DND-41 (cell line): ENCODE results near the gene MEP1A.
"Not testable (repeated sequence)": the region's sequence is repeated elsewhere in the genome, so short reads cannot be mapped to it uniquely, and the experiment has no call there.

Source experiments
- CTCF ChIP-seq: IDR thresholded peaks from 2 replicates; pipeline ENCODE4 v1.5.1; 2012; ENCODE audit warnings: borderline replicate concordance, low read length, moderate library complexity, mild to moderate bottlenecking; ENCODE audit not compliant: poor library complexity, severe bottlenecking; ENCODE audit errors: extremely low read depth
- EZH2 ChIP-seq: IDR thresholded peaks from 3 replicates; pipeline ENCODE4 v1.6.1; 2012; ENCODE audit warnings: borderline replicate concordance, low read depth, mild to moderate bottlenecking, moderate library complexity, low read length, inconsistent platforms; ENCODE audit not compliant: severe bottlenecking

DNA sequence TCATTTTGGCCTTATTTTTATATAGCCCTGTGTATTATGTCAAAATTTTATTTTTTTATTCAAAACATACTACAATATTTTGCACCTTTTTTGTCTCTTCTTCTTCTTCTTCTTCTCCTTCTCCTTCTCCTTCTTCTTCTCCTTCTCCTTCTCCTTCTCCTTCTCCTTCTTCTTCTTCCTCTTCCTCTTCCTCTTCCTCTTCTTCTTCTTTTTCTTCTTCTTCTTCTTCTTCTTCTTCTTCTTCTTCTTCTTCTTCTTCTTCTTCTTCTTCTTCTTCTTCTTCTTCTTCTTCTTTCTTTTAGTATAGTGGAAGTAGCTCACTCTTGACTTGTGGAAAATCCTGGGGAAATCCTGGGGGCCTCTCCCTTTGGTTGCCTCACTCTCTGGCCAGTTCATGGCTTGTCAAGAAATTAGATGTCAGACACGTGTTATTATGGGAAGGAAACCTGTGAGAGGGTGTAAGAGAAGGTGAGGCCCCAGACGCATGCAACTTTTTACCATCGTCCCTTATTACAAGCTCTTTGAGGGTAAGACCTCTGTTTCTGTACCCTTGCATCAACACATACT lies 48.9 kb upstream of the MEP1A start:
- not testable (repeated sequence) for TF ChIP-seq CTCF, EZH2
